ENCODE data around the gene TM7SF2. TPM values are rescaled to one million over a fixed set of nuclear protein-coding genes. Genes with fewer than 3 reads are reported as not detected.
A peak's percentile ranks its signal among the peaks of the same experiment; 100 is the strongest.

Gene TM7SF2
- total and polyA plus RNA-seq, 2 donors (not counting 1 experiment from before 2014, with no cell fraction given), result 23.9 to 28.5 TPM

- H3K4me1 ChIP-seq (ENCODE audit: control insufficient read depth in 2 of 2, insufficient read depth in 2 of 2, low read length in 2 of 2), result peaks cover 43 to 66% of the 10 kb centered on the region in 2 donors
- ATAC-seq (ENCODE audit: low read depth), result no peak
- ChIA-PET CTCF (interaction anchor here (1.2 to 7.5 kb wide), 3 partner anchors 12 to 46 kb away, joined by 4 to 64 read pairs (median 41); partner anchors contain the start of genes CAPN1, FAU, MRPL49 and TM7SF2), POLR2A (interaction anchor here (0.7 to 8.8 kb wide), 5 partner anchors 14 to 658 kb away, joined by 3 to 160 read pairs (median 4); partner anchors contain the start of genes CAPN1, FAU, MALAT1 and MRPL49)
- peak overlapping the region; percentile 98 to 99 for H3K27ac ChIP-seq (ENCODE audit: low read length in 2 of 2)
- H3K4me3 Mint-ChIP-seq, result peak overlapping the region; percentile 97
- peaks cover 2 to 37% of the 10 kb centered on the region in 2 experiments for H3K36me3 ChIP-seq (replicated peaks in 1 of 2; ENCODE audit: control extremely low read depth in 1 of 2, control insufficient read depth in 1 of 2, extremely low read depth in 1 of 2, insufficient read depth in 2 of 2, low read length in 1 of 2)
- peak overlapping the region; percentile 99 for H3K9ac ChIP-seq (ENCODE audit: low read length)
- H3K9me3 ChIP-seq (ENCODE audit: control extremely low read depth in 1 of 3, control insufficient read depth in 2 of 3, insufficient read depth in 1 of 3, low read length in 2 of 3), result no peaks in the 10 kb centered on the region
- TF ChIP-seq EZH2 (IDR thresholded peaks at IDR 0.05; ENCODE audit: borderline replicate concordance, insufficient read depth, low read depth, low read length, poor library complexity, severe bottlenecking), result no peak
- TF ChIP-seq CTCF (IDR thresholded peaks at IDR 0.05), result no peak
- H3K4me3 ChIP-seq (ENCODE audit: control extremely low read depth in 1 of 5, extremely low read depth in 1 of 5, insufficient read depth in 1 of 5, low read depth in 2 of 5, low read length in 4 of 5), result peak overlapping the region; percentile 81 to 99 (median 96)
- H4K20me1 ChIP-seq (ENCODE audit: control insufficient read depth, insufficient read depth, low read length, poor library complexity, severe bottlenecking), result peaks cover 53% of the 10 kb centered on the region
- no peaks in the 10 kb centered on the region for H3K27me3 ChIP-seq (replicated peaks in 1 of 4; ENCODE audit: control extremely low read depth in 1 of 4, control insufficient read depth in 3 of 4, insufficient read depth in 4 of 4, low read length in 3 of 4)
- H3K9me3 Mint-ChIP-seq (ENCODE audit: insufficient read depth), result no peaks in the 10 kb centered on the region
- intact Hi-C loops (cut with micrococcal nuclease), result loop anchor here (1.0 to 5.0 kb wide), 3 partner anchors 49 to 484 kb away; partner anchors contain the start of genes CDCA5, PCNX3, SAC3D1 and ZFPL1
- H2AFZ ChIP-seq (ENCODE audit: insufficient read depth, low read depth, low read length, poor library complexity, severe bottlenecking), result peak overlapping the region; percentile 71
- no peaks in the 10 kb centered on the region for H3K27me3 Mint-ChIP-seq
- peak overlapping the region; percentile 99 for H3K27ac Mint-ChIP-seq
- peaks cover 79% of the 10 kb centered on the region for H3K79me2 ChIP-seq (ENCODE audit: control insufficient read depth, insufficient read depth, low read length)
- DNase-seq, result no peak
- peaks cover 70% of the 10 kb centered on the region for H3K4me1 Mint-ChIP-seq
- 0% methylated on average over 15 of the region's 20 CpGs for WGBS (ENCODE audit: insufficient coverage)
- H3K4me2 ChIP-seq (replicated peaks; ENCODE audit: low read depth, low read length, poor library complexity, severe bottlenecking), result peak overlapping the region; percentile 89
These were observed 22.1 kb downstream of the TM7SF2 start for GRCh38 chr11:65133724-65134123.
